ENCODE measurements around the gene CARS1.

CARS1 gene

DNA sequence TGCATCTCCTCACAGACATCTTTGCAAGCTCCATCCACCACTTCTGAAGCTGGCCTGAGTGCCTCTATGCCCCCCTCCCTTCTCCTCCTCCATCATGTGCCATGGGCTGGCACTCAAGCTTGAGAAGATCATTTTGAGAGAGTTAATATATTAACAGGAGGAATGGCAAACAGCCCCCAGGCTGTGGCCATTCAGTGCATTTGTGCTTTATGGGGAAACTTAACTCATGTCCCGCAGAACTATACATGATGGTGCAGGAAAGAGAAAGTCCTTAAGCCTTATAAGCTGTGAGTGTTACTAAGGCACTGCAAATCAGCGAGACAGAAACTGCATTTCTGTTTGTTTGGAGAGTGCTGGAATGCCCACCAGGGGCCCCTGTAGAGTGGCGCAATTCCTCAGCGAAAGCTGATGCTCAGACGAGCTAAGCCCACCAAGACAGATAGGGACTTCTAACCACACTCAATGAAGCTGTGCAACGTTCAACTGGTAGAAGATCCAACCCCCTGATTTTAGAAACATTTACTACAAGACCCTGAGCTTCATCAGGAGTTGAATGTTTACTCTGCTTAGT, 101.2 kb downstream of the CARS1 start:
- no peak for DNase-seq (ENCODE audit: low read depth in 2 of 2)
- TF ChIP-seq, protein P1, sequence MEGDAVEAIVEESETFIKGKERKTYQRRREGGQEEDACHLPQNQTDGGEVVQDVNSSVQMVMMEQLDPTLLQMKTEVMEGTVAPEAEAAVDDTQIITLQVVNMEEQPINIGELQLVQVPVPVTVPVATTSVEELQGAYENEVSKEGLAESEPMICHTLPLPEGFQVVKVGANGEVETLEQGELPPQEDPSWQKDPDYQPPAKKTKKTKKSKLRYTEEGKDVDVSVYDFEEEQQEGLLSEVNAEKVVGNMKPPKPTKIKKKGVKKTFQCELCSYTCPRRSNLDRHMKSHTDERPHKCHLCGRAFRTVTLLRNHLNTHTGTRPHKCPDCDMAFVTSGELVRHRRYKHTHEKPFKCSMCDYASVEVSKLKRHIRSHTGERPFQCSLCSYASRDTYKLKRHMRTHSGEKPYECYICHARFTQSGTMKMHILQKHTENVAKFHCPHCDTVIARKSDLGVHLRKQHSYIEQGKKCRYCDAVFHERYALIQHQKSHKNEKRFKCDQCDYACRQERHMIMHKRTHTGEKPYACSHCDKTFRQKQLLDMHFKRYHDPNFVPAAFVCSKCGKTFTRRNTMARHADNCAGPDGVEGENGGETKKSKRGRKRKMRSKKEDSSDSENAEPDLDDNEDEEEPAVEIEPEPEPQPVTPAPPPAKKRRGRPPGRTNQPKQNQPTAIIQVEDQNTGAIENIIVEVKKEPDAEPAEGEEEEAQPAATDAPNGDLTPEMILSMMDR (IDR thresholded peaks at IDR 0.05; ENCODE audit: low read depth, low read length) = no peak
- H3K4me3 ChIP-seq (replicated peaks in 1 of 2; ENCODE audit: low read depth in 2 of 2, low read length in 2 of 2) = no peak overlapping the region

DNA sequence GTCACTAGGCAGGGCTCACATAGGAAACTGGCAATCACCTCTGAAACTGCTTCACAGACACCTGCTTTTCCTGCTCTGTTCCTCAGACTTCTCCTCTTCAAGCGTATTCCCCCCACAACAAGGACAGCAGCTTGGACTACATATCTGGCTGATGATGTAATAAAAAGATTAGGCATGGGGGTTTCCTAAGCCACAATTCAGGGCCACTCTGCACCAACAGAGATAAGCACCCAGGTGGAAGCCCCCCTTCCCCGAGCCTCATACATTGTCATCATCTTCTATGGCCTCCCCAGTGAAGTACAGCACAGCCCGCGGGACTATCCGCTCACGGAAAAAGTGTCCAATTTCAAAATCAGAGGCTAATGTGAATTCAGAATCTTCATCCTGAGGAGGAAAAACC, 103.0 kb downstream of the CARS1 start:
- TF ChIP-seq, protein P1 (IDR thresholded peaks at IDR 0.05; ENCODE audit: low read depth, low read length) = no peak
- DNase-seq (ENCODE audit: low read depth in 2 of 2) = no peak

DNA sequence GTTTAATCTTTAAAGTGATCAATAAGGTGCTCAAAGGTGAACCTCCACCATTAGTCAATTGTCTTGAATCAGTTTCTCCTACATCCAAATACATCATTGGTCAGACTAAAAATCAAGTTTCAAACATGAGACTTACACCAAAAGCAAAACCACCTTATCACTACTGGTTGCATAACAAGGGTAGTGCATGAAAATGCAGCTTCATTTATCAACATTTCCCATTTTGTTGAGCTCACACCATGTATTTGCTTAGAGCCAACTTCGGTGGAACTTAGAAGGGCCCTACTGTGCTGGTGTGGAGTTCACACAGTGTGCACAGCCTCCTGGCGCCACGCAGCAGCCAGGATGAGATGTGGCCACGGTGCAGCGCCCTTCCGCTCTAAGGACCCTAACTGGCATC, 104.9 kb downstream of the CARS1 start:
- TF ChIP-seq, protein P1 (IDR thresholded peaks at IDR 0.05; ENCODE audit: low read depth, low read length) = no peak
- no peak for DNase-seq (ENCODE audit: low read depth in 2 of 2)
- no peak overlapping the region for H3K4me3 ChIP-seq (replicated peaks in 1 of 2; ENCODE audit: low read depth in 2 of 2, low read length in 2 of 2)

More for the DNA sequence above, 103.0 kb downstream of the CARS1 start:
- H3K4me3 ChIP-seq (replicated peaks in 1 of 2; ENCODE audit: low read depth in 2 of 2, low read length in 2 of 2) = no peak overlapping the region

DNA sequence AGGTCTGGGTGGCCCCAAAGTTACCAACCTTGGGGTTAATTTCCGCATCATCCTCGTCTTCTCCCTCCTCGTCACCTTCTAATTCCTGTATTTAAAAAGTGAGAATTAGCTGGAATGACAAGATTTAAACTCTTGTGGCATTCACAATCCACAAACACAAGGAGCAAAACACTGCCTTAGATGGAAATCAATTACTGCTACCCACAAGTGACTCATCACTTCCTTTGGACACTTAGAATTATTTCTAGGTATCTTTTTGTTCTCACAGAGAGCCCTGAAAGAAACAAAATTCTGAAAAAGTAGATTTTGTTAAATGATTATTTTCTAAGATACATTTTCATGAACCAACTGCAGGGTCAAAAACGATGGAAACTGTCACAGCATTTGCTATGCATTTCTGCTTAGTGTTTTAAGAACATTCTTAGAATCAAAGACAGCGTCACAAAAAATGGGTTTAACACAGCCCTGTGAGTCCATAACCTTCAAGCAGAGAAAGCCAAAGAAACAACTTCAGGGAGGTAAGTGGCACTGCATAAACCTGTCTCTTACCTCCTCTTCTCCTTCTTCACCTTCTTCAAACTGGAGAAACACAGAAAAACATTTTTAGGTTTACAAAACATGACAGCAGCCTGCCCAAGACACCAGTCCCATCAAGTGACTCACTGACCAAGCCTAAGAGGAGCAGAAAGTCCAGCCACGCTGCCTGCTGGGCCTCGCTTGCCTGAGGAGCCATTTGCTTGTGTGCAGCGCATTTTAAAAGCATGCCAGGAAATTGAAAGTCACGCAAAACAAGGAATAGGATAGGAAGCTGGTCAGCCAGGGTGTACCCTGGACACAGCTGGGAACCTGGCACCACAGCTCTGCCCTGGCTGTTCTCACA, 105.8 kb downstream of the CARS1 start:
- DNase-seq (ENCODE audit: low read depth in 2 of 2) = peak; percentile 34 to 71
- TF ChIP-seq, protein P1 (IDR thresholded peaks at IDR 0.05; ENCODE audit: low read depth, low read length) = no peak

More for the DNA sequence above, 105.8 kb downstream of the CARS1 start:
- H3K4me3 ChIP-seq (replicated peaks in 1 of 2; ENCODE audit: low read depth in 2 of 2, low read length in 2 of 2) = no peak overlapping the region
